Measurements from ENCODE around the gene TECPR1. TPM values are rescaled to one million over a fixed set of nuclear protein-coding genes. Genes with fewer than 3 reads are reported as not detected.

The TECPR1 gene
- total RNA-seq, 1 experiment from 2014 or later, result 21.5 TPM

- Mint-ChIP-seq H3K4me3 (peak overlapping the region; percentile 90), H3K4me1 (peaks cover 41% of the 10 kb centered on the region), H3K9me3 (no peaks in the 10 kb centered on the region), H3K36me3 (peaks cover 5% of the 10 kb centered on the region; the same call in 1 of the 2 replicates), H3K27ac (peak overlapping the region; percentile 82), H3K27me3 (ENCODE audit: low read depth) (no peaks in the 10 kb centered on the region; the same call in 1 of the 2 replicates)
- CTCF ChIA-PET, result no interaction called here
- POLR2A ChIA-PET, result no interaction called here
- no peak for TF ChIP-seq KAT7 (CRISPR knock-in tag; IDR thresholded peaks at IDR 0.05; ENCODE audit: borderline replicate concordance)
- TF ChIP-seq FOXJ3 (CRISPR knock-in tag; IDR thresholded peaks at IDR 0.05; ENCODE audit: borderline replicate concordance), result no peak
- no peak for TF ChIP-seq ZNF138 (CRISPR knock-in tag; conservative IDR thresholded peaks at IDR 0.05)
- no peak for TF ChIP-seq TP53 (CRISPR knock-in tag; IDR thresholded peaks at IDR 0.05)
- no peak for TF ChIP-seq NFATC4 (CRISPR knock-in tag; IDR thresholded peaks at IDR 0.05)
- TF ChIP-seq, protein P1, sequence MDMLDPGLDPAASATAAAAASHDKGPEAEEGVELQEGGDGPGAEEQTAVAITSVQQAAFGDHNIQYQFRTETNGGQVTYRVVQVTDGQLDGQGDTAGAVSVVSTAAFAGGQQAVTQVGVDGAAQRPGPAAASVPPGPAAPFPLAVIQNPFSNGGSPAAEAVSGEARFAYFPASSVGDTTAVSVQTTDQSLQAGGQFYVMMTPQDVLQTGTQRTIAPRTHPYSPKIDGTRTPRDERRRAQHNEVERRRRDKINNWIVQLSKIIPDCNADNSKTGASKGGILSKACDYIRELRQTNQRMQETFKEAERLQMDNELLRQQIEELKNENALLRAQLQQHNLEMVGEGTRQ (CRISPR knock-in tag; IDR thresholded peaks at IDR 0.05), result no peak
- TF ChIP-seq ATF1 (CRISPR knock-in tag; IDR thresholded peaks at IDR 0.05), result no peak
- TF ChIP-seq, protein P2, sequence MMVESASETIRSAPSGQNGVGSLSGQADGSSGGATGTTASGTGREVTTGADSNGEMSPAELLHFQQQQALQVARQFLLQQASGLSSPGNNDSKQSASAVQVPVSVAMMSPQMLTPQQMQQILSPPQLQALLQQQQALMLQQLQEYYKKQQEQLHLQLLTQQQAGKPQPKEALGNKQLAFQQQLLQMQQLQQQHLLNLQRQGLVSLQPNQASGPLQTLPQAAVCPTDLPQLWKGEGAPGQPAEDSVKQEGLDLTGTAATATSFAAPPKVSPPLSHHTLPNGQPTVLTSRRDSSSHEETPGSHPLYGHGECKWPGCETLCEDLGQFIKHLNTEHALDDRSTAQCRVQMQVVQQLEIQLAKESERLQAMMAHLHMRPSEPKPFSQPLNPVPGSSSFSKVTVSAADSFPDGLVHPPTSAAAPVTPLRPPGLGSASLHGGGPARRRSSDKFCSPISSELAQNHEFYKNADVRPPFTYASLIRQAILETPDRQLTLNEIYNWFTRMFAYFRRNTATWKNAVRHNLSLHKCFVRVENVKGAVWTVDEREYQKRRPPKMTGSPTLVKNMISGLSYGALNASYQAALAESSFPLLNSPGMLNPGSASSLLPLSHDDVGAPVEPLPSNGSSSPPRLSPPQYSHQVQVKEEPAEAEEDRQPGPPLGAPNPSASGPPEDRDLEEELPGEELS (CRISPR knock-in tag; IDR thresholded peaks at IDR 0.05), result no peak
- no peak for TF ChIP-seq FOXP1 (CRISPR knock-in tag; IDR thresholded peaks at IDR 0.05; ENCODE audit: borderline replicate concordance)
- TF ChIP-seq, protein P3, sequence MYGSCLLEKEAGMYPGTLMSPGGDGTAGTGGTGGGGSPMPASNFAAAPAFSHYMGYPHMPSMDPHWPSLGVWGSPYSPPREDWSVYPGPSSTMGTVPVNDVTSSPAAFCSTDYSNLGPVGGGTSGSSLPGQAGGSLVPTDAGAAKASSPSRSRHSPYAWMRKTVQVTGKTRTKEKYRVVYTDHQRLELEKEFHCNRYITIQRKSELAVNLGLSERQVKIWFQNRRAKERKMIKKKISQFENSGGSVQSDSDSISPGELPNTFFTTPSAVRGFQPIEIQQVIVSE (CRISPR knock-in tag; IDR thresholded peaks at IDR 0.05; ENCODE audit: borderline replicate concordance), result no peak
- no peak for TF ChIP-seq IRF2 (CRISPR knock-in tag; IDR thresholded peaks at IDR 0.05; ENCODE audit: borderline replicate concordance, low read depth)
- TF ChIP-seq, protein P4, sequence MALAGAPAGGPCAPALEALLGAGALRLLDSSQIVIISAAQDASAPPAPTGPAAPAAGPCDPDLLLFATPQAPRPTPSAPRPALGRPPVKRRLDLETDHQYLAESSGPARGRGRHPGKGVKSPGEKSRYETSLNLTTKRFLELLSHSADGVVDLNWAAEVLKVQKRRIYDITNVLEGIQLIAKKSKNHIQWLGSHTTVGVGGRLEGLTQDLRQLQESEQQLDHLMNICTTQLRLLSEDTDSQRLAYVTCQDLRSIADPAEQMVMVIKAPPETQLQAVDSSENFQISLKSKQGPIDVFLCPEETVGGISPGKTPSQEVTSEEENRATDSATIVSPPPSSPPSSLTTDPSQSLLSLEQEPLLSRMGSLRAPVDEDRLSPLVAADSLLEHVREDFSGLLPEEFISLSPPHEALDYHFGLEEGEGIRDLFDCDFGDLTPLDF (CRISPR knock-in tag; IDR thresholded peaks at IDR 0.05), result no peak
- TF ChIP-seq ZNF317 (CRISPR knock-in tag; IDR thresholded peaks at IDR 0.05; ENCODE audit: borderline replicate concordance, low read depth), result no peak
- ATAC-seq (no peak), DNase-seq (ENCODE audit: low spot score) (no peak)
These were observed 30.7 kb upstream of the TECPR1 start for GRCh38 chr7:98282703-98283102.

GRCh38 chr7:98281757-98282606 is 29.9 kb upstream of the TECPR1 start:
- ChIA-PET POLR2A (no interaction called here), CTCF (interaction anchor here (0.6 kb wide), 1 partner anchor 119 kb away, joined by 4 read pairs; the partner anchor contains the start of gene BAIAP2L1)
- DNase-seq (ENCODE audit: low spot score) (no peak), ATAC-seq (peak; percentile 1; the same call in 1 of the 2 replicates)
- TF ChIP-seq GTF2I (CRISPR knock-in tag; conservative IDR thresholded peaks at IDR 0.05) (no peak), ZNF423 (CRISPR knock-in tag; IDR thresholded peaks at IDR 0.05) (no peak), FOXK1 (CRISPR knock-in tag; IDR thresholded peaks at IDR 0.05) (no peak), E2F4 (CRISPR knock-in tag; IDR thresholded peaks at IDR 0.05; ENCODE audit: borderline replicate concordance, low read depth) (no peak), CREM (CRISPR knock-in tag; IDR thresholded peaks at IDR 0.05) (no peak)
- TF ChIP-seq, protein P5, sequence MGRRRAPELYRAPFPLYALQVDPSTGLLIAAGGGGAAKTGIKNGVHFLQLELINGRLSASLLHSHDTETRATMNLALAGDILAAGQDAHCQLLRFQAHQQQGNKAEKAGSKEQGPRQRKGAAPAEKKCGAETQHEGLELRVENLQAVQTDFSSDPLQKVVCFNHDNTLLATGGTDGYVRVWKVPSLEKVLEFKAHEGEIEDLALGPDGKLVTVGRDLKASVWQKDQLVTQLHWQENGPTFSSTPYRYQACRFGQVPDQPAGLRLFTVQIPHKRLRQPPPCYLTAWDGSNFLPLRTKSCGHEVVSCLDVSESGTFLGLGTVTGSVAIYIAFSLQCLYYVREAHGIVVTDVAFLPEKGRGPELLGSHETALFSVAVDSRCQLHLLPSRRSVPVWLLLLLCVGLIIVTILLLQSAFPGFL (CRISPR knock-in tag; IDR thresholded peaks at IDR 0.05; ENCODE audit: borderline replicate concordance), result no peak
- Mint-ChIP-seq H3K27ac (peak overlapping the region; percentile 82), H3K9me3 (no peaks in the 10 kb centered on the region), H3K4me3 (peak overlapping the region; percentile 90), H3K36me3 (peaks cover 5% of the 10 kb centered on the region; the same call in 1 of the 2 replicates), H3K4me1 (peaks cover 36% of the 10 kb centered on the region), H3K27me3 (ENCODE audit: low read depth) (no peaks in the 10 kb centered on the region; the same call in 1 of the 2 replicates)
